RWPE2 (cell line): ENCODE results near the gene COQ8A.
A peak's percentile ranks its signal among the peaks of the same experiment; 100 is the strongest.

Experiments used
- ATAC-seq: fragments of 200-7000 bp; cut with Tn5 transposase; 3 replicates; pipeline ENCODE4 v1.9.1; 2021; ENCODE audit warnings: low read depth
- DNase-seq: peaks from one replicate; pipeline ENCODE4 v3.0.0-alpha.2; 2020; ENCODE audit warnings: low spot score
- H3K27ac ChIP-seq: fragments of 450-650 bp; 2 replicates; pipeline ENCODE4 v1.5.1; 2017; ENCODE audit warnings: mild to moderate bottlenecking; ENCODE audit not compliant: poor library complexity, severe bottlenecking
- H3K27me3 ChIP-seq: fragments of 250-450 bp; sonication (Bioruptor Pico); 2 replicates; pipeline ENCODE4 v1.5.1; 2021; ENCODE audit warnings: mild to moderate bottlenecking, moderate library complexity; ENCODE audit not compliant: insufficient read depth, poor library complexity, severe bottlenecking
- H3K36me3 ChIP-seq: fragments of 250-450 bp; sonication (Bioruptor Pico); 2 replicates; pipeline ENCODE4 v1.5.1; 2020; ENCODE audit warnings: low read depth, mild to moderate bottlenecking, moderate library complexity
- H3K4me1 ChIP-seq: fragments of 250-450 bp; sonication (Bioruptor Pico); 2 replicates; pipeline ENCODE4 v1.5.1; 2021; ENCODE audit warnings: mild to moderate bottlenecking, moderate library complexity; ENCODE audit not compliant: insufficient read depth, poor library complexity, severe bottlenecking
- H3K4me3 ChIP-seq: fragments of 250-450 bp; sonication (Bioruptor Pico); 2 replicates; pipeline ENCODE4 v1.5.1; 2021; ENCODE audit warnings: mild to moderate bottlenecking, moderate library complexity; ENCODE audit not compliant: severe bottlenecking
- H3K9me3 ChIP-seq: fragments of 250-450 bp; sonication (Bioruptor Pico); 2 replicates; pipeline ENCODE4 v1.5.1; 2021; ENCODE audit warnings: mild to moderate bottlenecking, moderate library complexity; ENCODE audit not compliant: severe bottlenecking
- CTCF ChIP-seq: fragments of 450-650 bp; IDR thresholded peaks from one replicate; pipeline ENCODE4 v1.5.1; 2017; ENCODE audit warnings: mild to moderate bottlenecking, moderate library complexity; ENCODE audit not compliant: poor library complexity, severe bottlenecking

Gene COQ8A

GRCh38 chr1:226967665-226968064 is 27.6 kb downstream of the COQ8A start:
- Histone ChIP-seq H3K9me3 (no peaks in the 10 kb centered on the region), H3K4me1 (no peaks in the 10 kb centered on the region), H3K27me3 (no peaks in the 10 kb centered on the region), H3K36me3 (no peaks in the 10 kb centered on the region), H3K4me3 (no peak overlapping the region), H3K27ac (no peak overlapping the region)
- ATAC-seq (0 out of 3 replicates have a peak, but pooled peaks have one; percentile 35), DNase-seq (no peak)
- no peak for TF ChIP-seq CTCF

- no peak for TF ChIP-seq CTCF
- ATAC-seq, result no peak
- Histone ChIP-seq H3K4me3 (no peak overlapping the region), H3K9me3 (no peaks in the 10 kb centered on the region), H3K27me3 (no peaks in the 10 kb centered on the region), H3K36me3 (no peaks in the 10 kb centered on the region), H3K27ac (no peak overlapping the region), H3K4me1 (no peaks in the 10 kb centered on the region)
- no peak for DNase-seq
These were observed 31.7 kb downstream of the COQ8A start for GRCh38 chr1:226971765-226972164.

- Histone ChIP-seq H3K4me3 (no peak overlapping the region), H3K4me1 (no peaks in the 10 kb centered on the region), H3K27me3 (no peaks in the 10 kb centered on the region), H3K9me3 (no peaks in the 10 kb centered on the region), H3K36me3 (no peaks in the 10 kb centered on the region), H3K27ac (no peak overlapping the region)
- no peak for TF ChIP-seq CTCF
- ATAC-seq (no peak), DNase-seq (no peak)
These were observed 32.8 kb downstream of the COQ8A start for GRCh38 chr1:226972931-226973330.

GRCh38 chr1:226973371-226973897 is 33.3 kb downstream of the COQ8A start:
- no peak overlapping the region for H3K4me3 ChIP-seq
- H3K27me3 ChIP-seq, result no peaks in the 10 kb centered on the region
- no peaks in the 10 kb centered on the region for H3K4me1 ChIP-seq
- TF ChIP-seq CTCF, result no peak
- ATAC-seq (no peak), DNase-seq (no peak)
- no peak overlapping the region for H3K27ac ChIP-seq
- H3K9me3 ChIP-seq, result no peaks in the 10 kb centered on the region
- H3K36me3 ChIP-seq, result no peaks in the 10 kb centered on the region

GRCh38 chr1:226973898-226974543 is 33.9 kb downstream of the COQ8A start:
- H3K27me3 ChIP-seq, result no peaks in the 10 kb centered on the region
- H3K4me1 ChIP-seq, result no peaks in the 10 kb centered on the region
- H3K4me3 ChIP-seq, result no peak overlapping the region
- DNase-seq (no peak), ATAC-seq (no peak; the same call in 2 of the 3 replicates)
- H3K36me3 ChIP-seq, result no peaks in the 10 kb centered on the region
- no peak for TF ChIP-seq CTCF
- H3K27ac ChIP-seq, result no peak overlapping the region
- no peaks in the 10 kb centered on the region for H3K9me3 ChIP-seq
